ENCODE results near the gene RAPGEF6. TPM values are rescaled to one million over a fixed set of nuclear protein-coding genes. Genes with fewer than 3 reads are reported as not detected.

RAPGEF6 gene
- total RNA-seq, 2 donors from 2014 or later: 36.5 to 37.3 TPM

- Mint-ChIP-seq H3K36me3 (ENCODE audit: insufficient read depth in 2 of 2) (peaks cover 2 to 8% of the 10 kb centered on the region in 2 donors), H3K4me1 (ENCODE audit: low read depth) (peaks cover 54% of the 10 kb centered on the region), H3K27ac (no peak overlapping the region), H3K27me3 (ENCODE audit: low read depth) (no peaks in the 10 kb centered on the region), H3K4me3 (no peak overlapping the region), H3K9me3 (no peaks in the 10 kb centered on the region)
- DNase-seq (no peak), ATAC-seq (replicated peaks in 1 of 2) (no peak)
Observed at GRCh38 chr5:131524431-131524830, 110.6 kb downstream of the RAPGEF6 start.

DNA sequence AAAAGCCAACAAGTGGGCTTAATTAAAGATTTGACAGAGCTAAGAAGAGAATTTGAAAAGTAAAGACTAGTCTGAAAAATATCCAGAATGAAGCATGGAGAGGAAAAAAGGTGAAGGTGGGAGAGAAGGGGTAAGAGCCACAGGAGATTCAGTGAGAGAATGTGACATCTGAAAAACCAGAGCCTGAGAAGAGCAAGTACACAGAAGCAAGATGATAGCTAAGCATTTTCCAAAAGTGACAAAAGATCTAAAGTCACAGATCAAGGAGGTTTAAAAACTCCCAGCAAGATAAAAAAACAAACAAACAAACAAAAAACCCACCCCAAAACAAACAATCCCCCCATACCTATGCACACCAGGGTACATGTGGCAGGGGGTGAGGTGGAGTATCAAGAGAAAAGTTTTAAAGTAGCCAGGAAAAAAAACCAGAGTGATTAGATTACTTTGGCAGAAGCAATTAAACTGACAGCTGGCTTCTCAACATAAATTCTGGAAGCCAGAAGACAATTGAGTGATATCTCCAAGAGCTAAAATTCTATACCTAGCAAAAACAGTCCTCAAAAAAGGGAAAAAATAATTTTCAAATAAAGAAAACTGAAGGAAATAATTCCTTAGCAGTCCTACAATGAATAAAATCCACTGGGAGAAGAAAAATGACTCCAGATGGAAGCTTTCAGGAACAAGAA lies 111.4 kb downstream of the RAPGEF6 start:
- Mint-ChIP-seq H3K9me3 (no peaks in the 10 kb centered on the region), H3K36me3 (ENCODE audit: insufficient read depth in 2 of 2) (peaks cover 3 to 11% of the 10 kb centered on the region in 2 donors)
- ATAC-seq (replicated peaks in 1 of 2): no peak

GRCh38 chr5:131521252-131521651 lies 113.8 kb downstream of the RAPGEF6 start:
- Mint-ChIP-seq H3K36me3 (ENCODE audit: insufficient read depth in 2 of 2) (peaks cover 1 to 11% of the 10 kb centered on the region in 2 donors), H3K27me3 (ENCODE audit: low read depth) (no peaks in the 10 kb centered on the region), H3K4me3 (no peak overlapping the region), H3K27ac (no peak overlapping the region), H3K4me1 (ENCODE audit: low read depth) (peaks cover 35% of the 10 kb centered on the region), H3K9me3 (no peaks in the 10 kb centered on the region)
- ATAC-seq (replicated peaks in 1 of 2): no peak
- DNase-seq: no peak

More for the DNA sequence above, 111.4 kb downstream of the RAPGEF6 start:
- peak overlapping the region; percentile 3 for H3K27ac Mint-ChIP-seq
- no peaks in the 10 kb centered on the region for H3K27me3 Mint-ChIP-seq (ENCODE audit: low read depth)
- H3K4me1 Mint-ChIP-seq (ENCODE audit: low read depth): peaks cover 47% of the 10 kb centered on the region
- no peak overlapping the region for H3K4me3 Mint-ChIP-seq
- no peak for DNase-seq

GRCh38 chr5:131515348-131515747 lies 119.7 kb downstream of the RAPGEF6 start:
- H3K9me3 Mint-ChIP-seq: no peaks in the 10 kb centered on the region
- H3K4me1 Mint-ChIP-seq (ENCODE audit: low read depth): peaks cover 51% of the 10 kb centered on the region
- H3K4me3 Mint-ChIP-seq: peak overlapping the region; percentile 82 to 99
- DNase-seq: no peak
- no peak for ATAC-seq (replicated peaks in 1 of 2)
- H3K36me3 Mint-ChIP-seq (ENCODE audit: insufficient read depth in 2 of 2): peaks cover 4 to 15% of the 10 kb centered on the region in 2 donors
- H3K27ac Mint-ChIP-seq: peak overlapping the region; percentile 99
- no peaks in the 10 kb centered on the region for H3K27me3 Mint-ChIP-seq (ENCODE audit: low read depth)

DNA sequence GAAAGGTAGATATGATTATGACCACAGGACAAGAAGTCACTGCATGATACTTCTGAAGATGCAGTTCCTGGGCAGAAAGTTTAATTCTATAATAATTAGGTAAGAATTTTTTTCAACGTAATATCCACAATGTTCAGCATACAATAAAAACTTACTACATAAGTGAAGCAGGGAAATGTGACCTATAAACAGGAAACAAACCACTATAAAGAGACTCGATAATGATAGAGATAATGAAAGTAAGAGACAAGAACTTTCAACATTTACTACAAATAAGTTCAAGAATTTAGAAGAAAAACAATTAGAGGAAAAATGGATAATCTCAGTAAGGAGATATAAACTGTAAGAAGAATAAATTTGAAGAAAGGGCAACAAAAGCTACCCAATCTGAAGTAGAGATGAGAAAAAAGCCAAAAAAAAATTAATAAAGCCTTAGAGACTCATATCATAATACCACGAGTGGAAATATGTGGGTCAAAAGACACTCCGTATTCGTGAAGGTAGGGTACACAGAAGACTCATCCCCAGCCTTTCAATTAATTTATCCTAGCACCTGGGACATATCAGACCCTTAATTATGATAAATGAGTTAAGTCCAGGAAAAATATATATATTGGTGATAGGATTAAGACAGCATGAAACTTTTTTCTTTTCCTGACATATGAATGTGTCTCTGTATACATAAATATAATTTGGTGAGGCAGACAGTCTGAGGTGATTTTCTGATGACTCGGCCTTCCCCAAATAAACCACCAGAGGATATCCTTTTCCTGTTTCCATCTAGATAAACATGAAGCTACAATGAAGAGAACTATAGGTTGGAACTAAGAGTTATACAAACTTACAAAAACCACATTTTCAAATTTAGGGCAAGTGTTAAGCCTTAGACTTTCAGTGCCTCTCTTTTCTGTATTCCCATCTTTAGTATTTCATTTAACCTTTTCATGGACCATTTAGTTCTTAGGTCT lies 120.4 kb downstream of the RAPGEF6 start:
- no peaks in the 10 kb centered on the region for H3K27me3 Mint-ChIP-seq (ENCODE audit: low read depth)
- no peaks in the 10 kb centered on the region for H3K9me3 Mint-ChIP-seq
- peaks cover 6 to 16% of the 10 kb centered on the region in 2 donors for H3K36me3 Mint-ChIP-seq (ENCODE audit: insufficient read depth in 2 of 2)
- H3K27ac Mint-ChIP-seq: peak overlapping the region; percentile 99
- H3K4me1 Mint-ChIP-seq (ENCODE audit: low read depth): peaks cover 51% of the 10 kb centered on the region
- no peak for DNase-seq
- peak overlapping the region; percentile 82 to 99 for H3K4me3 Mint-ChIP-seq
- ATAC-seq (replicated peaks in 1 of 2): peak; percentile 76 to 85

GRCh38 chr5:131513780-131514179 lies 121.2 kb downstream of the RAPGEF6 start:
- peaks cover 5 to 12% of the 10 kb centered on the region in 2 donors for H3K36me3 Mint-ChIP-seq (ENCODE audit: insufficient read depth in 2 of 2)
- no peak overlapping the region for H3K27ac Mint-ChIP-seq
- H3K9me3 Mint-ChIP-seq: no peaks in the 10 kb centered on the region
- H3K27me3 Mint-ChIP-seq (ENCODE audit: low read depth): no peaks in the 10 kb centered on the region
- ATAC-seq (replicated peaks in 1 of 2) (peak in 1 of 2 donors; percentile 29), DNase-seq (no peak)
- peak overlapping the region in 1 of 2 donors; percentile 47 for H3K4me3 Mint-ChIP-seq
- H3K4me1 Mint-ChIP-seq (ENCODE audit: low read depth): peaks cover 51% of the 10 kb centered on the region

DNA sequence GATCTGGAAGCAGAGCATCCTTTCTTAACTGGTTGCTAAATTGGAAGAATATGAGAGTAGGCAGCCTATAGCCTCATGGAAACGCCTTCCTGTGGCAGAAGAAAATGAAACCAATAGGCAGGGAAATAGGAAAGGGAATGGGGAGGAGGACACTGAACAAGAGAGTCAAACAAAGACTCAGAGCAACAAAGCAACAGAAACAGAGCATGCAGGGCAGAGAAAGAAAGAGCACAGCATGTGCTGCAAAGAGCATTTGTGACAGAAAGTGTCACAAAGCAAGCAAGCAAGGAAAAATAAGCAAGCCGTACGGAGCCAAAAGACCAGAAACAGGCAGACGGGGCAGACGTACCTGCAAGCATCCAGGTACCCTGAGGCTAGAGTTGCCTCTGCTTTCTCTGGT lies 123.1 kb downstream of the RAPGEF6 start:
- Mint-ChIP-seq H3K36me3 (ENCODE audit: insufficient read depth in 2 of 2) (peaks cover 5 to 15% of the 10 kb centered on the region in 2 donors), H3K27me3 (ENCODE audit: low read depth) (no peaks in the 10 kb centered on the region), H3K27ac (no peak overlapping the region), H3K4me1 (ENCODE audit: low read depth) (peaks cover 51% of the 10 kb centered on the region), H3K4me3 (no peak overlapping the region), H3K9me3 (no peaks in the 10 kb centered on the region)
- DNase-seq: no peak
- ATAC-seq (replicated peaks in 1 of 2): no peak

DNA sequence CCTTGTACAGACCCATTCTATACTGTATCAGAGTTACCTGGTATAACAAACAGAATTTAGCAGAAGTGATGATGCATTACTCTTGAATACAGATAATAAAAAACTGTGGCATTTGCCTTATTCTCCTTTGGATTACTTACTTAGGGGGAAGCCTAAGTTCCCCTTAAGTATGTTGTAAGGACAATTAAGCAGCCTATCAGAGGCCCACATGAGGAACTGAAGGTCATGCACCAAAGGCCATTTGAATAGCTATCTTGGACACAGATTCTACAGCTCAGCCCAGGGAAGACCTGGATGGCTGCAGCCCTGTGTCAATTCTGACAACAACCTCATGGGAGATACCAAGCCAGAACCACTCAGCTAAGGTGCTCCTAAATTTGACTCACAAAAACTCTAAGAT lies 125.2 kb downstream of the RAPGEF6 start:
- Mint-ChIP-seq H3K36me3 (ENCODE audit: insufficient read depth in 2 of 2) (peaks cover 2 to 18% of the 10 kb centered on the region in 2 donors), H3K4me1 (ENCODE audit: low read depth) (peaks cover 30% of the 10 kb centered on the region), H3K9me3 (no peaks in the 10 kb centered on the region), H3K4me3 (no peak overlapping the region), H3K27ac (no peak overlapping the region), H3K27me3 (ENCODE audit: low read depth) (no peaks in the 10 kb centered on the region)
- DNase-seq: no peak
- ATAC-seq (replicated peaks in 1 of 2): no peak

GRCh38 chr5:131505237-131505908 lies 129.7 kb downstream of the RAPGEF6 start:
- Mint-ChIP-seq H3K36me3 (ENCODE audit: insufficient read depth in 2 of 2) (peaks cover 4 to 21% of the 10 kb centered on the region in 2 donors), H3K27ac (peak overlapping the region; percentile 54), H3K27me3 (ENCODE audit: low read depth) (no peaks in the 10 kb centered on the region), H3K4me1 (ENCODE audit: low read depth) (peaks cover 4% of the 10 kb centered on the region), H3K9me3 (no peaks in the 10 kb centered on the region), H3K4me3 (no peak overlapping the region)
- no peak for DNase-seq
- no peak for ATAC-seq (replicated peaks in 1 of 2)

GRCh38 chr5:131496400-131496713 lies 138.7 kb downstream of the RAPGEF6 start:
- H3K27me3 Mint-ChIP-seq (ENCODE audit: low read depth): no peaks in the 10 kb centered on the region
- H3K27ac Mint-ChIP-seq: peak overlapping the region; percentile 63
- ATAC-seq (replicated peaks in 1 of 2) (peak; percentile 39 to 64), DNase-seq (no peak)
- H3K4me3 Mint-ChIP-seq: no peak overlapping the region
- no peaks in the 10 kb centered on the region for H3K9me3 Mint-ChIP-seq
- peaks cover 6 to 27% of the 10 kb centered on the region in 2 donors for H3K36me3 Mint-ChIP-seq (ENCODE audit: insufficient read depth in 2 of 2)
- H3K4me1 Mint-ChIP-seq (ENCODE audit: low read depth): peaks cover 8% of the 10 kb centered on the region

- no peaks in the 10 kb centered on the region for H3K9me3 Mint-ChIP-seq
- peaks cover 6 to 27% of the 10 kb centered on the region in 2 donors for H3K36me3 Mint-ChIP-seq (ENCODE audit: insufficient read depth in 2 of 2)
- peaks cover 9% of the 10 kb centered on the region for H3K4me1 Mint-ChIP-seq (ENCODE audit: low read depth)
- no peak overlapping the region for H3K27ac Mint-ChIP-seq
- DNase-seq (no peak), ATAC-seq (replicated peaks in 1 of 2) (no peak)
- H3K27me3 Mint-ChIP-seq (ENCODE audit: low read depth): no peaks in the 10 kb centered on the region
- H3K4me3 Mint-ChIP-seq: no peak overlapping the region
Observed at GRCh38 chr5:131495536-131496399, 139.3 kb downstream of the RAPGEF6 start.

DNA sequence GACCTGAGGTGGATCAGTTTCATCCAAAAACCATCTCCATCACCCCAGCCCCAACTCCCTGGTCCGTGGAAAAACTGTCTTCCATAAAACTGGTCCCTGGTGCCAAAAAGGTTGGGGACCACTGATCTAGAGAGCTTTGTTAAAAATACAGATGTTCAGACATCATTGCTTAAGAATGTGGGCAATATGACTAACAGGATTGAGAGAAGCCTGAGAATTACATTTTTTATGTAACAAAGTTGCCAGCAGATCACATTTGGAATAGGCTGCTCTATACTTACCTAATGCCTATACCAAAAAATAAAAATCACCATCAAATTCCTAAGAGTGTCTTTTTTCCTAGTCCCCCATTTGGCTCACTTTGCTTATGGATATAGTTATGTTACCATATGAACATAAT lies 143.3 kb downstream of the RAPGEF6 start:
- ATAC-seq (replicated peaks in 1 of 2): no peak
- H3K36me3 Mint-ChIP-seq (ENCODE audit: insufficient read depth in 2 of 2): peaks cover 15 to 24% of the 10 kb centered on the region in 2 donors
- no peak overlapping the region for H3K4me3 Mint-ChIP-seq
- H3K27me3 Mint-ChIP-seq (ENCODE audit: low read depth): no peaks in the 10 kb centered on the region
- H3K27ac Mint-ChIP-seq: no peak overlapping the region
- H3K9me3 Mint-ChIP-seq: no peaks in the 10 kb centered on the region
- H3K4me1 Mint-ChIP-seq (ENCODE audit: low read depth): peaks cover 32% of the 10 kb centered on the region
- no peak for DNase-seq

All from activated T-cell treated with anti-CD3 and anti-CD28 coated beads, Interleukin-2, amount 50 U/mL, for 72 hours (primary cell).